Measurements from ENCODE around the gene CAMTA1.

Gene CAMTA1

GRCh38 chr1:7225711-7226505, 440.7 kb downstream of the CAMTA1 start:
- ATAC-seq: no peak
- TF ChIP-seq ZNF70 (CRISPR knock-in tag; IDR thresholded peaks at IDR 0.05) (no peak), ARNTL (CRISPR knock-in tag; IDR thresholded peaks at IDR 0.05; ENCODE audit: borderline replicate concordance, low read depth) (no peak), PATZ1 (CRISPR knock-in tag; IDR thresholded peaks at IDR 0.05; ENCODE audit: borderline replicate concordance) (no peak), POU6F1 (CRISPR knock-in tag; IDR thresholded peaks at IDR 0.05; ENCODE audit: borderline replicate concordance, low read depth) (no peak), TOX (CRISPR knock-in tag; IDR thresholded peaks at IDR 0.05; ENCODE audit: borderline replicate concordance) (no peak), ISL1 (CRISPR knock-in tag; IDR thresholded peaks at IDR 0.05) (no peak), SNAI2 (CRISPR knock-in tag; IDR thresholded peaks at IDR 0.05) (no peak), ZFP3 (CRISPR knock-in tag; IDR thresholded peaks at IDR 0.05) (no peak), RARB (CRISPR knock-in tag; IDR thresholded peaks at IDR 0.05) (no peak), CSDC2 (CRISPR knock-in tag; IDR thresholded peaks at IDR 0.05) (no peak), CSRNP3 (CRISPR knock-in tag; IDR thresholded peaks at IDR 0.05) (no peak), ZNF8 (CRISPR knock-in tag; IDR thresholded peaks at IDR 0.05) (no peak)

GRCh38 chr1:7227654-7228053, 442.4 kb downstream of the CAMTA1 start:
- no peak for TF ChIP-seq ESRRG (CRISPR knock-in tag; IDR thresholded peaks at IDR 0.05)
- TF ChIP-seq ARNTL (CRISPR knock-in tag; IDR thresholded peaks at IDR 0.05; ENCODE audit: borderline replicate concordance, low read depth): no peak
- no peak for TF ChIP-seq GLIS3 (CRISPR knock-in tag; IDR thresholded peaks at IDR 0.05)
- TF ChIP-seq POU6F1 (CRISPR knock-in tag; IDR thresholded peaks at IDR 0.05; ENCODE audit: borderline replicate concordance, low read depth): no peak
- TF ChIP-seq ISL1 (CRISPR knock-in tag; IDR thresholded peaks at IDR 0.05): no peak
- TF ChIP-seq TOX (CRISPR knock-in tag; IDR thresholded peaks at IDR 0.05; ENCODE audit: borderline replicate concordance): no peak
- TF ChIP-seq SNAI2 (CRISPR knock-in tag; IDR thresholded peaks at IDR 0.05): no peak
- TF ChIP-seq CSDC2 (CRISPR knock-in tag; IDR thresholded peaks at IDR 0.05): no peak
- no peak for TF ChIP-seq ZNF565 (CRISPR knock-in tag; conservative IDR thresholded peaks at IDR 0.05; ENCODE audit: low read depth)
- TF ChIP-seq ZNF8 (CRISPR knock-in tag; IDR thresholded peaks at IDR 0.05): no peak
- TF ChIP-seq BACH2 (CRISPR knock-in tag; IDR thresholded peaks at IDR 0.05; ENCODE audit: borderline replicate concordance): no peak
- TF ChIP-seq TCF4 (CRISPR knock-in tag; IDR thresholded peaks at IDR 0.05; ENCODE audit: borderline replicate concordance): no peak
- no peak for TF ChIP-seq RARB (CRISPR knock-in tag; IDR thresholded peaks at IDR 0.05)
- no peak for TF ChIP-seq OSR1 (CRISPR knock-in tag; IDR thresholded peaks at IDR 0.05)
- no peak for TF ChIP-seq ZC3H10 (CRISPR knock-in tag; IDR thresholded peaks at IDR 0.05)
- TF ChIP-seq ZFP30 (CRISPR knock-in tag; IDR thresholded peaks at IDR 0.05): no peak
- no peak for TF ChIP-seq ZNF70 (CRISPR knock-in tag; IDR thresholded peaks at IDR 0.05)
- TF ChIP-seq CREB5 (CRISPR knock-in tag; IDR thresholded peaks at IDR 0.05; ENCODE audit: low read depth): no peak
- no peak for ATAC-seq
